HK-2 (cell line): ENCODE data around the gene MPO.

ENCODE experiments used
- DNase-seq: peaks from one replicate; pipeline ENCODE4 v3.0.0-alpha.2; 2018; ENCODE audit not compliant: unreplicated experiment

MPO gene

DNA sequence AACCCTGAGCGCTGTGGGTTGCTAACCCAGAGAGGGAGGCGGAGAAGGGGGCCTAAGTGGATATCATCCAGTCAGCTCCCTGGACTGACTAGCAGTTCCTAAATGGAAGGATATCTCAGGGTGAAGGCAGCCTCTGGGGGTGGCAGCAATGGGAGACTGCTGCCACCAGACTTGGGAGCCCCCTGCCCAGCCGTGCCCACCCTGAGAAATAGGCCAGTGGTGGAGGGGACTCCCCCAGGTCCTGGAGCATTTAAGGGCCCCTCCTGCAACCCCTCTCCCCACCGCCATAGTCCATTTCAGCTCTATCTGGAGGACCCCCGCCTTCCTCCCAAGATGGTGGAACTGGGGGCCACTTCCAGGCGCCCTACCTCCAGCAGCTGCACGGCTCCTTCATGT, 39.4 kb upstream of the MPO start:
- DNase-seq, result no peak

DNA sequence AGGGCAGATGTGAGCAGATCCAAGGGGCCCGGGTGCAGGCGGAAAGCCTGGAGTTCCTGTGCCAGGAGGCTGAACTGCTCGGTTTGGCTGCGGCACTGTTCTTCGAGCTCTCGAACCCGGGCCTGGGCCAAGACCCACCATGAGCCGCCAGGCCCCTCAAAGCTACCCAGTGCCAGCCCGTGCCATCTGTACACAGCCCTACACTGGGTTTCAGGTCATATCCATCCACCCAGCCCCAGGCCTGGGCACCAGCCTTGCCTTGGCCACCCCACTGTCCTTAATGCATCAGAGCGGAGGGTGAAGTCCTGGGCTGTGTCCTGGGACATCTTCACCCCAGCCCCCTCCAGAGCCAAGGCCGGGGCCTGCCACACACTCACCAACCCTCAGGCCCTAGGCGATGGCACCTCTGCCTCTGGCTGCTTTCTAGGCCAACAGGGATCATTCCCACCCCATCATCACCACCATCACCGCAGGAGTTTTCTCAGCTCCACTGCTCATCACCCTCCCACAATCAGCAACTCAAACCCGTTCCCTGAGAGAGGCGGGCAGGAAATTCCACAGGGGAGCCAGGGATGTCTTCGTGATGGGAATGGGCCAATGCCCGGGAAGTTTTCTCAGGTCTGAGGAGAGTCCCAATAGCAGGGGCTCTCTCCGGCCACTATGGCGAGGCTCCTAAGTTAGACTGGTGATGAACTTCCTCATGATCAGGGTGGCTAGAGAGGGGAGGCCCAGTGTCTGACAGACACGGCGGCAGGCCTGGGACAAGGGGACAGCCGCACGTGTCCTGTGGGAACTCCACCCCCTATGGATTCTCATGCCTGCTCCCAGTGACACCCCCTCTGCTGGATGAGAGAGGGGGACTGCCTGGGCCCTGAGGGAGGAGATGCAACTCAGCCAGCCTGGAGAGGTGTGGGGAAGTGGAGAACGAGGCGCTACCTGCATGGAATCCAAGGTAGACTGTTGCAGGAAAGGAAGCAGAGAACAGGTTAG, 38.7 kb upstream of the MPO start:
- no peak for DNase-seq

DNA sequence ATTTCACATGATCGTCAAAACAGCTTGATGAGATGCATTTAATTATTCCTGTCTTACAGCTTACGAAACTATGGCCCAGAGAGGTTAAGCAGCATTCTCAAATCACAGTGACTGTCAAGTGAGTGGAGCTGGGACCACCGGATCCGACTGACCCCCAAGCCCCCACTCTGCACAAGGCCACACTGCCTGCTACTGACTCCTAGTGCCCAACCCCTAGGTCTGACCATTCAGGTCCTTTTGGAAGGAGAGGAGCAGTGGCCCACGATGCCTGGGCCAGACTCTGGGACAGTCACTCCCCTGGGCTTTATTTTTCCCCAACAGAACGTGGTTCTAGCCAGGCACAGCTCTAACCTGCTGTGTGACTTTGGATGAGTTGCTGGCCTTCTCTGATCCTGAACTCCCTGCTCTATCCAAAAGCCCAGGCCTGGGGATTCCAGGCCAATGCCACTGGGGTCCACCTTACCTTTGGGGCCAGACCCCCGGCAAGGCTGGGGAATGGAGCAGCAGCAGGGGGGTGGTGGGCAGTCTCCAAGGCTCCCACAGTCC, 38.0 kb upstream of the MPO start:
- no peak for DNase-seq

DNA sequence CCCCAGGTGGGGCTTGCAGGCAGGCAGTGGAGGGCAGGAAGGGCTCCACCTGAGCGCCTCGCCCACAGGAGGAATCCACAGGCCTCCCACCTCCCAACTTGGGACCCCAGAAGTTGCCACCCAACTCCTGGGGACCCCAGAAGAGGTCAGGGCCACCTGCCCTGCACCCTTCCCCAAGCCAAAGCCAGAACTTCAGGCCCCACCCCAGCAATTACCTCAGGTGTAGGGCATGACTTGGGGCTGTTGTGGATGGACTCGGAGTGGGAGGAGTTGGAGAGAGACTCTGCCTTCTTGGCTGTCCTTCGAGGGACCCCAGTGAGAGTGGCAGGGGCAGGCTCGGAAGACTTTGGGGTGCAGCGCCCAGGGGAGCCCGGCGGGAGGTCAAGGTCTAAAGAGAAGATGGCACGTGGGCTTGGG, 37.3 kb upstream of the MPO start:
- DNase-seq, result no peak

DNA sequence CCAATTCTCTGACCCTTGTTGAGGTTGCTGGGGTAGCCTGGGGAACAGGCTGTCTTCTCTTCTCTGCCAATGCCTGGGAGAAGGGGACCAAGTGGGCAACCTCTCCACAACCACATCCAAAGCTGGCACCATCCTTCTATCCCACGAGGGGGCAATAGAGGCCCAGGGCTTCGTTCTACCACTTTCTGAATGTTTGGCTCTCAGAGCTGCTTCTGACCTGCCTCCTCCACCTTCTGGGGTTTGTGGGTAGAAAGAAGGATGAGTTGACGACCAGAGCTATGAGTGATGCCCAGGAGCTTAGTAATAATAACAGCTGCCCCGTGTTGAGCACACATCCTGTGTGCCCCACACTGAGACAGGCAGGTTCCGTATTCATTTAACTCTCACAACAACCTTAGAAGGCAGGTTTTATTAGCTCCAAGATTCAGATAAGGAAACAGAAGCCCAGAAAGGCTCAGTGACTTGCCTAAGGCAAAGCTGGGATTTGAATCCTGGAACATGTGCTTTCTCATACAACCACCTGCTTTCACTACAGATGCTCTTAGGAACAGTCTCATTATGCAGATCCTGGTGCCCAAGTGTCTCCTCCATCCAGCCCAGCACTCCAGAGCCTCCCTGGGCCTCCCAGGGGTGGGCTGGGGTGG, 36.8 kb upstream of the MPO start:
- DNase-seq, result peak; percentile 79

DNA sequence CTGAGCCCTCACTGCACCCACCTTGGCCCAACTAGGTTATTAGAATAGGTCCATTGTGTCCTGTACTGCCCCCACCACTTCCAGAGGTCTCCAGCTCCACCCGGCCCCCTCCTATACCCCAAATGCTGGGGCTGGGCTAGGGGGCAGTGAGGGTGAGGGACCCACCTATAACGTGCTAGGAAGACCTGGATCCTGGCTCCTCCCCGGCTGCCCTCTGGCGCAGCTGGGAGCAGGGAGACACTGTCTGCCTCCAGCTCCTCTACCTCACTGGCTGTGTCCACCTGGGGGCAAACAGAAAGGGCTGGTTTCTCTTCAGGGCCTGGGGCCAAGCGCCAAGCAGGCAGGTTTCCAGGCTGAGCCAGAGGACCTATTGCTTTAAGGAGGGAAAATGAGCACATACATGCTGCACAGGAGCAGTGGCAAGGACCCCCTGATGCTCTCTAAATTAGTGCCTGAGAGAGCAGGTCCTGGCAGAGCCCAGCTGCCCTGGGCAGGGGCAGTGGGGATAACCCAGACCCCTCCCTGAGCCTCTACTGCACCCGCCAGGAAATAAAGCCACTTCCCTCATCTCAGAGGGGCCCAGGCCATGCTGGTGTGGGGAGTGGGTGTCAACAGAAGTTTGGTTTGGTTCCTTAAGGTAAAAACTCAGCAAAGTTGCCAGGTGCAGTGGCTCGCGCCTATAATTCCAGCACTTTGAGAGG, 35.7 kb upstream of the MPO start:
- no peak for DNase-seq

DNA sequence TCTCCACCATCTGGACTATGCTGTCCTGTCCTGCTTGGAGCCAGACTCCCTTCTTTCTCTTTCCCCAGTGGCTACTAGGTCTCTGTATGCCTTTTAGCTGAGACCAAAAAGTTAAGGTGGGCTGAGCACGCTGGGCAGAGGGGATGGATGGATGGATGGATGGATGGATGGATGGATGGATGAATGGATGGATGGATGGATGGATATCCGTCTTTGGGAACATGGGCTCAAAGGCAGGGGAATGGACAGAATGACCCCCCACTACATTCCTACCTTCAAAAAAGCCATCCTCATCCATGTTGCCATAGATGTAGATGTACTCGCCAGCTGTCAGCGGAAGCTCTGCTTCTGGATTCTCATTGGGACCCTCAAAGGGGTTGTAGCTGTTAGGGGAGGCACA, 35.0 kb upstream of the MPO start:
- DNase-seq, result no peak

DNA sequence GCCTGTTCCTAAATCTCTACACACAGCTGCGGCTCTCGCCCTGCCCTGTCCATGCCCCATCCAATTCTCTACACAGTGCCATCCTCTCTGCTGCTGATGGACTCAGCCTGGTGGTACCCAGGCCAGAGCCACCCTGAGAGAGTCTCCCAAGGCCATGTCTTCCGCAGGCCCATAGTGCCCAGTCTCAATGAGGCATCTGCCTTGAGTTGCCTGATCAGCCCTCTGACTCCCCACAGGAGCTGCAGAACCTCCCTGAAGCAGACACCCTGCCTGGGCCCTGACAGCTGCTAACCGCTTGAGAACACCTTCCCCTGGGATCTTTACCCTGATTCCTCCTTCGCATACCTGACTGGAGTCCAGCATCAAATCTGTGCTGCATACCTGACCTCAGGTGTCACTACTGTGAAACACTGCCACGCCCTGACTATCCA, 34.6 kb upstream of the MPO start:
- no peak for DNase-seq

DNA sequence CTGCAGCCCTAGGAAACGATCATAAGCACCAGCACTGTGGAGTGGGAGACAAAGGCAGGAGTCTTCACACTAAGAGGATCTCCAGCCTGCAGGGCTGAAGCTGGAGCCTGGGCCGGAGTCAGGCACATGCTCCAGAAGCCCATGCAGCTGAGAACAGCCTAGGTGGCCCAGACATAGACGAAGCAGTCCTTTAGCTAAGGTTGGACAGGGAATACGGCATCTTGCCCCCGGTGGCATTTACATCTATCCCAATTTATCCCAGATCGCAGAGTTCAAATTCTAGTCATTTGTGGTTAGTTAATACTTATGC, 33.9 kb upstream of the MPO start:
- DNase-seq, result no peak

DNA sequence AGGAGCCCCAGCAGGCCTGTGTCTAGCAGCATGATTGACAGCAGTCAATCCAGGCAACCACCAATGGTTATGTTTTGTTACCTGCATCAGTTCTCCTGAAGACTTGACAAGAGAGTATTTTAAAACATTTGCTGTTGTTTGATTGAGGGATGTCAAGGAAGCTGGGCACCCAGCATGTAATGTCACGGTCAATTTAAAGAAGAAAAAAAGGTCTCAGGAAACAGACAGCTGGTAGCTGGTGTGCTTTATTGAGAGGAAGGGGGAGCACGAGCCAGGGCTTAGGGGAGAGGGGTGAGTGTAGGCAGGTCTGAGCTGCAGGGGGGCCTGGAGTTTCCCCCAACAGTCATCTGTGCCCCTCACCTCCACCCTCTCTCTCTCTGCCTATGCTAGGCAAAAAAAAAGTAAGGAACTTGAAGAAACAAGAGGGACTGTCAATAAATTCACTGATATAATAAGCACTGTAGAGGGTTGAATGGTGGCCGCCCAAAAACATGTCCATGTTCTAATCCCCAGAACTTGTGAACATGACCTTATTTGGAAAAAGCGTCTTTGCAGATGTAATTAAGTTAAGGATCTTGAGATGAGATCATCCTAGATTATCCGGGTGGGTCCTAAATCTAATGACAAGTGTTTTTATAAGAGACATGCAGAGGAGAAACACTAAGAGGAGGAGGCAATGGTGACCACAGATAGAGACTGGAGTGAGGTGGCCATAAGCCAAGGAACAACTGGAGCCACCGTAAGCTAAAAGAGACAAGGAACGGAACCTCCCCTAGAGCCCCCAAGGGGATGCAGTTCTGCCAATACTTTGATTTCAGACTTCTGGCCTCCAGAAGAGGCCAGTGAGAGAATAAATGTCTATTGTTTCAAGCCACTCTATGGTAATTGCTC, 33.3 kb upstream of the MPO start:
- no peak for DNase-seq

DNA sequence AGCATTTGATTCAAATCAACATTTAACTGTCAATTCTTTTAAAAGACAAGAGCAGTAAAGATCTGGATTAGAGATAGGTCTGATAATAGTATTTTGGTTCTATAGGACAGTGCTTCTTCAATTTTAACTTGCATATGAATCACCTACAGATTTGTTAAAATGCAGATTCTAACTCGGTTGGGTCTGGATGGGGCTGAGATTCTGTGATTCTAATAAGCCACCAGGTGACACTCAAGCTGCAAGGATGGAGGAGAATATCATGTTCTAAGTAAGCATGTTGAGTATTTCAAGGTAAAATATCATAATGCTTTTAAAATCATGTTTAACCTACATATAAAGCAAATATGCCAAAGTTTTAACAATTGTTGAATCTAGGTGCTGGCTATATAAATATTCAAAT, 32.1 kb upstream of the MPO start:
- no peak for DNase-seq

DNA sequence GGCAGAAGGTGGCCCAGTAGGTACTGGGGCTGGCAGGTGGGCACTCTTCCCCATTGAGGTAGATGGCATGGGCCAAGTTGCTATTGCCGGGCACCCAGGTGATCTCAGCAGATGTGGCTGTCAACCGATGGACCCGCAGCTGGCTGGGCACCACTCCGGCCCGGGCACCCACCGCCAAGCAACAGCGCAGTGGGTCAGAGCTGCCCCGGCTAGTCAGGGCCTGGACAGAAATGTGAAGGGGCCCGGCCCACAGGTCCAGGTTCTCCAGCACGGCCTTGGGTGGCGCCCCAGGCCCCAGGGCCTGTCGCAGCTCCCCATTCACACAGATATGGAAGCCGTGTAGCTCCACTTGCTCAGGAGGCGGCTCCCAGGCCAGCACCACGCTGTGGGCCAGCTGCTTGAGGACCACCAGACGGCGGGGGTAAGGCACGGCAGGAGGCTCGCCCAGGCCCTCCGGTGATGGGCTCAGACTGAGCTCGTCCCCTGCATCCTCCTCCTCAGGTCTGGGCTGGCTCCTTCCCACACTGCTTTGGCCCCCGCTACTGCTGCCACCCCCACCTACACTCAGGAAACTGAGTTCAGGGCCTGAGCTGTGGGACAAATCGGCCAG, 31.4 kb upstream of the MPO start:
- no peak for DNase-seq

DNA sequence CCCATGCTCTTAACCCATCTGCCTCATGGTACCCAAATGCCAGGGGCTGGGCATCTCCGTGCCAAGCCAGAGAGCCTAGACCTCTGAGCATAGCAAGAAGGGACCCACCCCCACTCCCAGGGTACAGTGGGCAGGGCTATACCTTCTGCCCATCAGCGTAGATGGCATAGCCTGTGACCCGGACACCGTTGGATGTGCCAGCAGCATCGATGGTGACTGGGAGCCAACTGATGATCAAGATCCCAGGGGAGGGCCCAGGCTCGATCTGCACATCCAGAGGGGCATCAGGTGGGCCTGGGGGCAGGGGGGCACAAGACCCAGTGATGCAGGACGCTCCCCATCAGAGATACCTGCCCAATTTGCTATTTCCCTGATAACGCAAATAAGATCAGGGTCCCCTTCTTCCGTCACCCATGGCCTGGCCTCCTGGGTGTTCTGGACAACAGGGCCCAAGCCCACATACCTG, 30.7 kb upstream of the MPO start:
- DNase-seq, result no peak

DNA sequence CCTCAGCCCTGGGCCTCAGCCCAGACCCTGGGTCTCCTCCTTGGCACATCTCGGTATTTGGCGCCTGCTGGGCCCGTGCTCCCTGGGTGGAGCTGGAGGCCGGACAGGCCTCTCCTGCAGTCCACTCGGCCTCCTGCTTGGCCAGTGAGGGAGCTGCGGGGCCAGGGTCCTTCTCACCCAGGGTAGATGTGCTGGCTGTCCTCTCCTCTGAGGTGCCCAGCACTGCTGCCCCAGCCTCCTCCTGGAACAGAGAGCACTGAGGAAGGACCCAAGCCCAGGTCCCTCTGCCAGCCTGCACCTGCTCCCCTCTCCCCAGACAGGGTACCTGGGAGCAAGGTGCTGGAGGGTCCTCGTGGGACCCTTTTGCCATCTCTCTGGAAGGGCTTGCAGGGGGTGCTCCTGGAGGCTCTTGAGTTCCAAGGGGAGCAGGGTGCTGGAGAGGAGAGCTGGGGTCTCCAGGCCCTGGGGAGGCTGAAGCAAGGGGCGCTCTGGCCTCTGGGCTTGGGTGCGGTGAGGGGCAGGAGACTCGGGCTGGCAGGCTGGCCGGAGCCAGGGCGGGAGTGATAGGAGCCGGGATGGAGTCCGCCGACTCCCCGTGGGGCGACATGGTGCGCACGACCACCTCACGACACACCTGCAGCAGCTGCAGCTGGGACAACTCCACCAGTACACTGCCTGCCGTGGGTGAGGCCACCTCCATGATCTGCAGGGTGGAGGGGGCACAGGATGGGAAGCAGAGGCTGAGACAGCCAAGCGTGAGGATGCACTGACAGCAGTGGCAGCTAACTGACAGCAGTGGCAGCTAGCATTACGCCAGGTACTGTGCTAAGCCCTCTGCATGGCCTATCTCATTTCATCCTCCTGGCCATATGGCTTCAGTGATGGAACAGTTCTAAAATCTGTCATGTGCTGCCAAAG, 30.0 kb upstream of the MPO start:
- no peak for DNase-seq

DNA sequence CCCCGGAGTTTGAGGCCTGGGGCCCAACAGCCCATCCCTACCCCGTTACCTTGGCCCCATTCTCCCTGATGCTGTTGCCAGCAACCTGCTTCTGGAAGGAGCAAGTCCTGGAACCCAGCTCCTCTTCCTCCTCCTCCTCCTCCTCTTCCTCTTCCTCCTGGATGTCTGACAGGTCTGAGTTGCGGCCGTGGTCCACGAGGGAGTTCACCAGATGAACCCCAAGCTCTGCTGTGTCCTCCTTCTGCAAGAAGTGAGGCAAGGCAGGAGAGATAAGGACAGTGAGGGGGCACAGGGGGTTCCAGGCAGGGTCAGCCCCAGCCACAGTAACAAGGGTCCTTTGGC, 29.2 kb upstream of the MPO start:
- DNase-seq, result no peak

DNA sequence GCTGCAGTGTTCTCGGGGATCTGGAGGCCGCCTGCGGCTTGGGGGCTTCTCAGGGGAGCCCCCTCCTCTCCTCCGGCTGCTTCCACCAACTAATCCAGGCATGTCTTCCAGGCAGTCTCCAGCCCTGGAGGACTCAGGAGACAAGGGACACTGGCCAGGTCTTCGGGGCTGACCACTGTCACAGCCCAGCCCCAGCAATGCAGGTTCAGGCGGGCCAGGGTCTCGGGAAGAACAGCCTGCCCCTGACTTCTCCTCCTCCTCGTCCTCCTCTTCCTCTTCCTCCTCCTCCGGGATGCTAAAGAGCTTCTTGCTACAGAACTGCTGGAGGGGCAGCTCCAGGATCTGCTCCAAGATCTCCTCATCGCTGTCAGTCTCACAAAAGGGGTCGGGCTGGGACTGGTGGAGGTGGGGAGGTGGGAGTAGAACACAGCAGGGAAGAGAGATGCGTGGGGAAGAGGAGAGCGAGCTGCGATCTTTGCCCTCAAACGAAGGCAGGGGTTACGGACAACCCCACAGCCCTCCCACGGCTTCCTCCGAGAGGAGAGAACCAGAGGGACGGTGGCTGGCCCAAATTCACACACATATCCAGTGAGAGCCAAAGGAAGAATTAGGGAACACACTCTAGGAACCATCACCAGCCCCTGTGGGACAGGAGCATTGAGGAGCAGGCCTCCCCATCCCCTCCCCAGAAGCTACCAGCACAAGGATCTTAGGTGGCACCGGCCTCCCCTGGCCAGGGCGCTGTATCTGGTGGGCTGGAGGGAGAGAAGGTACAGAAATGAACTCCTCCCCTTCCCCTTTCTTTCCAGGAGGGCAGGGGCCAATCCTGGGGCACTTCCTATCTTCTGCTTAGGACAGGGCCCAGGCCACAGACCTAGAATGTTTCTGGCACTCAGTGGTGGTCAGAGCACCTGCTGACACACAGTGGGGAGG, 28.5 kb upstream of the MPO start:
- DNase-seq, result no peak

DNA sequence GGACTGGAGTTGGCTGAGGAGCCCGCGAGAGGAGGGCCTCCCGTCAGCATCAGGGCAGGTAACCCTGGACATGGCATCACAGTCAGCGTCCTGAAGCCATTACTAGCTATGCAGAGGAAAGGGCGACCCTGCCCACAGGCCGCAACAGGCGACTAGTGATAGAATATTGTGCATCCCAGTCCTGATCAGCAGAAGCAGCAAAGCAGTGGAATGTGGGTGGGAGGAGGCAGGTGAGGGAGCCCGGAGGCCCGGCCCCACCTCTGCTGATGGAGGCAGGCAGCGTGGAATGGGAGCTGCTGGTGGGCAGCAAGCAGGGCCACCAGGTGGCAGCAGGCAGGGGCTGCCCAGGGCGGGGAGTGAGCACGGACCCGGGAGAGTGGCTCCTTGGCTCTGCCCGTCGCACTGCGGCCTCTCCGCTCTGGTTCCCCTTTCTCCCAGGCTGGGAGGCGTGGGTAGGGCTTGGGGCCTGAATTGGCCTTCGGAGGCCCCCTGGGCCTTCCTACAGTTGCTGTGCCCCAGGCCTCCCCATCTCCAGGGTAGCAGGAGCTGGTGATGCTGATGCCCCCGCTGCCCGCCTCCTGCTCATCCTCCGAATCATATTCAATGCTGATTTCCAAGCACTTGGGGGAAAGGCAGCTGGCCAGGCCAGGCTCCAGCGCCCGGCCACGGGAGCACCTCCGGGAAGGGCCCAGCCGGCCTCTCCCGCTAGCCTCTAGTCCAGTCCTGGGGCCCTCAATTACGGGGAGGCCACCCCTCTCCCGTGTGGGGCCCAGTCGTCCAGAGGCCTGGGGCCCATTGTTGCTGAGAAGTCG, 27.6 kb upstream of the MPO start:
- DNase-seq, result no peak
